ENCODE measurements around the gene SNAPC4. TPM values are rescaled to one million over a fixed set of nuclear protein-coding genes. Genes with fewer than 3 reads are reported as not detected.

SNAPC4 gene
- total RNA-seq, 1 experiment from 2014 or later = 29.7 TPM

DNA sequence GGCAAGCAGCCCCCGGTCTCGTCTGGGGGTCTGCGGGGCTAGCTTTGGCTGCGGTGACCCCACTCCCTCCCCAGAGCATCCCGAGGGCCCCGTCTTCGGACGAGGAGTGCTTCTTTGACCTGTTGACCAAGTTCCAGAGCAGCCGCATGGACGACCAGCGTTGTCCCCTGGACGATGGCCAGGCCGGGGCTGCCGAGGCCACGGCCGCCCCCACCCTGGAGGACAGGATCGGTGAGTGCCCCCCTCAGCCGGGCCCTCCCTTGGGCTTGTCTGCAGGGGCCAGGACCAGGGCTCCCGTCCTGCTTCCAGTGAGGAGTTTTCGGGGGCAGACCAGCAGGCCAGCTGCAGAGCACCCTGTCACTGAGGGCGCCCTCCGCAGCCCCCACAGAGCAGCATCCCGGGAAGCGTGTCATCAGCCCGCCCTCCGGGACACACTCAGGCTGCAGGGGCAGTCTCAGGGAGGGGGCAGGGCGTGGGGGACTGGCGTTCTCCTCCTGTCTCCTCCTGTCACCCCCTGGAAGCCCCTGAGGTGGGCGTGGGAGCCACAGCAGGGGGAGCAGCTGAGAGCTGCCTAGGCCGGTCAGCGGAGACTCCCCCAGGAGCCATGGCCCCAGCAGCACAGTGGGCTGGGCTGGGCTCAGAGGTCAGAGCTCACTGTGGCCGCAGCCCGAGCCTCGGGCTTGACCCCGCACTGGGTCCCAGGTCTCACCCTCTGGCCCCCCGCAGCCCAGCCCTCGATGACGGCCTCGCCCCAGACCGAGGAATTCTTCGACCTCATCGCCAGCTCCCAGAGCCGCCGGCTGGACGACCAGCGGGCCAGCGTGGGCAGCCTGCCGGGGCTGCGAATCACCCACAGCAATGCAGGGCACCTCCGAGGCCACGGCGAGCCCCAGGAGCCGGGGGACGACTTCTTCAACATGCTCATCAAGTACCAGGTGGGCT, 44.1 kb downstream of the SNAPC4 start:
- WGBS (ENCODE audit: extremely low coverage, insufficient read length, low lambda C conversion rate) = no CpG with 5 or more reads among the region's 54 CpGs
- Histone ChIP-seq H3K14ac (ENCODE audit: insufficient read depth, low read length) (no peak overlapping the region), H3K18ac (ENCODE audit: insufficient read length, low read depth, low read length) (no peak overlapping the region), H3K4ac (ENCODE audit: low read depth, low read length) (no peak overlapping the region), H3K27me3 (ENCODE audit: insufficient read depth, low read length) (no peaks in the 10 kb centered on the region), H2BK5ac (ENCODE audit: insufficient read length, low read length) (no peak overlapping the region), H3K9ac (ENCODE audit: extremely low read depth, insufficient read length, low read length) (no peak overlapping the region), H4K20me1 (ENCODE audit: control insufficient read depth, insufficient read depth, insufficient read length) (no peaks in the 10 kb centered on the region), H3T11ph (ENCODE audit: low read length) (no peak overlapping the region), H3K23ac (ENCODE audit: insufficient read length, low read depth, low read length) (no peak overlapping the region), H3K4me1 (ENCODE audit: insufficient read depth, low read length) (no peaks in the 10 kb centered on the region), H4K8ac (replicated peaks; ENCODE audit: insufficient read length, low read depth, low read length) (no peak overlapping the region), H2AFZ (ENCODE audit: low read length) (no peak overlapping the region), H3K9me3 (ENCODE audit: control insufficient read depth, low read depth, low read length) (no peaks in the 10 kb centered on the region), H3K79me1 (ENCODE audit: insufficient read depth, low read depth, low read length, poor library complexity, severe bottlenecking) (no peaks in the 10 kb centered on the region), H2BK12ac (ENCODE audit: insufficient read length, low read depth, low read length) (no peak overlapping the region), H2AK5ac (ENCODE audit: insufficient read length, low read length) (no peak overlapping the region), H3K4me2 (ENCODE audit: insufficient read depth, insufficient read length, low read length) (no peak overlapping the region), H2BK20ac (ENCODE audit: low read depth, low read length, poor library complexity, severe bottlenecking) (no peak overlapping the region), H4K91ac (ENCODE audit: insufficient read length, low read depth, low read length) (no peak overlapping the region), H3K27ac (ENCODE audit: insufficient read length, low read depth, low read length) (no peak overlapping the region), H2BK120ac (ENCODE audit: low read depth, low read length, poor library complexity, severe bottlenecking) (no peak overlapping the region), H4K5ac (ENCODE audit: insufficient read length, low read depth, low read length) (no peak overlapping the region), H3K79me2 (ENCODE audit: insufficient read depth, low read length) (no peaks in the 10 kb centered on the region), H3K23me2 (ENCODE audit: insufficient read length, low read depth, low read length, poor library complexity, severe bottlenecking) (no peaks in the 10 kb centered on the region), H3K56ac (ENCODE audit: insufficient read length, low read depth, low read length) (no peak overlapping the region), H2BK15ac (ENCODE audit: low read depth, low read length) (no peak overlapping the region)
- no peaks in the 10 kb centered on the region; a peak in 1 of 4 replicates for H3K4me1 Mint-ChIP-seq
- H3K36me3 Mint-ChIP-seq (ENCODE audit: insufficient read depth in 1 of 3, low read depth in 3 of 3) = peaks cover 0 to 3% (median 0%) of the 10 kb centered on the region in 3 experiments; a peak in 1 of 7 replicates
- no peak overlapping the region for H3K27ac Mint-ChIP-seq
- TF ChIP-seq, protein P1, sequence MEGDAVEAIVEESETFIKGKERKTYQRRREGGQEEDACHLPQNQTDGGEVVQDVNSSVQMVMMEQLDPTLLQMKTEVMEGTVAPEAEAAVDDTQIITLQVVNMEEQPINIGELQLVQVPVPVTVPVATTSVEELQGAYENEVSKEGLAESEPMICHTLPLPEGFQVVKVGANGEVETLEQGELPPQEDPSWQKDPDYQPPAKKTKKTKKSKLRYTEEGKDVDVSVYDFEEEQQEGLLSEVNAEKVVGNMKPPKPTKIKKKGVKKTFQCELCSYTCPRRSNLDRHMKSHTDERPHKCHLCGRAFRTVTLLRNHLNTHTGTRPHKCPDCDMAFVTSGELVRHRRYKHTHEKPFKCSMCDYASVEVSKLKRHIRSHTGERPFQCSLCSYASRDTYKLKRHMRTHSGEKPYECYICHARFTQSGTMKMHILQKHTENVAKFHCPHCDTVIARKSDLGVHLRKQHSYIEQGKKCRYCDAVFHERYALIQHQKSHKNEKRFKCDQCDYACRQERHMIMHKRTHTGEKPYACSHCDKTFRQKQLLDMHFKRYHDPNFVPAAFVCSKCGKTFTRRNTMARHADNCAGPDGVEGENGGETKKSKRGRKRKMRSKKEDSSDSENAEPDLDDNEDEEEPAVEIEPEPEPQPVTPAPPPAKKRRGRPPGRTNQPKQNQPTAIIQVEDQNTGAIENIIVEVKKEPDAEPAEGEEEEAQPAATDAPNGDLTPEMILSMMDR (conservative IDR thresholded peaks at IDR 0.05) = no peak
- H3K4me3 Mint-ChIP-seq = no peak overlapping the region
- DNase-seq = no peak
- H3K9me3 Mint-ChIP-seq = no peaks in the 10 kb centered on the region
- H3K27me3 Mint-ChIP-seq (ENCODE audit: low read depth) = no peaks in the 10 kb centered on the region
